ENCODE results near the gene PLA2G12B. TPM values are rescaled to one million over a fixed set of nuclear protein-coding genes. Genes with fewer than 3 reads are reported as not detected.

PLA2G12B gene
- total and polyA plus RNA-seq, 8 donors, result not detected

DNA sequence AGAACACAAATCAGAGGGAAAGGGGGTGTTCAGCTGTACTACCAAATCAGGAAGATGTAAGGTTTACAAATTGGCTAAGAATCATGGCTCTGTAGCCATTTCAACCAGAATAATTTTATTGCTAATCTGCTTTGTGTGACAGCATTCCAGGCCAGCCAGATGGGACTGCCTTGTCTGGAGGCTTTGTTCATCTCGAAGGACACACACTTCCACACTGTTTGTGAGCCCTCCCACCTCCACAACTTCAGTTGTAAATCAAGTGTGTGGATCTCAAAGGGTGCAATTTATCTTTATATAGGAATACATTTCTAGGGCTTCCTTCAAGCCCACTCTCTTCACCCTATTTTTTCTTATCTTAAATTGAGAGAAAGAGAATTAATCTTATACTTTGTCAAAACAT lies 68.0 kb downstream of the PLA2G12B start:
- WGBS, 2 donors, result 65 to 70% methylated on average over 1 of the region's 1 CpG
- no peak overlapping the region for H3K27ac ChIP-seq
- H3K36me3 ChIP-seq, result peaks cover 0 to 6% (median 0%) of the 10 kb centered on the region in 3 donors
- TF ChIP-seq, protein P1, sequence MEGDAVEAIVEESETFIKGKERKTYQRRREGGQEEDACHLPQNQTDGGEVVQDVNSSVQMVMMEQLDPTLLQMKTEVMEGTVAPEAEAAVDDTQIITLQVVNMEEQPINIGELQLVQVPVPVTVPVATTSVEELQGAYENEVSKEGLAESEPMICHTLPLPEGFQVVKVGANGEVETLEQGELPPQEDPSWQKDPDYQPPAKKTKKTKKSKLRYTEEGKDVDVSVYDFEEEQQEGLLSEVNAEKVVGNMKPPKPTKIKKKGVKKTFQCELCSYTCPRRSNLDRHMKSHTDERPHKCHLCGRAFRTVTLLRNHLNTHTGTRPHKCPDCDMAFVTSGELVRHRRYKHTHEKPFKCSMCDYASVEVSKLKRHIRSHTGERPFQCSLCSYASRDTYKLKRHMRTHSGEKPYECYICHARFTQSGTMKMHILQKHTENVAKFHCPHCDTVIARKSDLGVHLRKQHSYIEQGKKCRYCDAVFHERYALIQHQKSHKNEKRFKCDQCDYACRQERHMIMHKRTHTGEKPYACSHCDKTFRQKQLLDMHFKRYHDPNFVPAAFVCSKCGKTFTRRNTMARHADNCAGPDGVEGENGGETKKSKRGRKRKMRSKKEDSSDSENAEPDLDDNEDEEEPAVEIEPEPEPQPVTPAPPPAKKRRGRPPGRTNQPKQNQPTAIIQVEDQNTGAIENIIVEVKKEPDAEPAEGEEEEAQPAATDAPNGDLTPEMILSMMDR (IDR thresholded peaks at IDR 0.05), result no peak
- H3K4me1 ChIP-seq, result no peaks in the 10 kb centered on the region
- no peak overlapping the region for H3K4me3 ChIP-seq
- H3K9me3 ChIP-seq, result no peaks in the 10 kb centered on the region
- H3K27me3 ChIP-seq, result no peaks in the 10 kb centered on the region
- DNase-seq, result no peak
- FAIRE-seq, result no peak
- intact Hi-C loops (cut with DNase I), result no loop called here
- ATAC-seq, result no peak

DNA sequence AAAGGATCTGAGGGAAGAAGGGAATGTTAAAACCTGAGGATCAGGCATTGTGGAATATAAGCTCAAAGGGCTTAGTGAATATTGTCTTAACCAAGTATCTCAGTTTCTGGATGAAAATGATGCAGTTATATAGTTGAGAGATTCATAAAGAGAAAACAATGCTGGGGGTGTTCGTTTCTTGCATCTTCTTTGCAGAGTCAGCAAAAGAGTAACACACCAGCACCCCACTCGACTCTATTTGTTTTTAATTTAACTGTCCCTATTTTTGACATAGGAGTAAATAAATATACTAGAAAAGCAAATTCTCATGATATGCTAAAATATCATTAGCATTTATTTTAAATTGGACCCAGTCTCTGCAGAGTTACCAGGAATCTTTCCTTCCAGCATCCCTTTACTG lies 68.7 kb downstream of the PLA2G12B start:
- H3K4me1 ChIP-seq, result no peaks in the 10 kb centered on the region
- 75 to 79% methylated on average over 2 of the region's 2 CpGs for WGBS, 2 donors
- intact Hi-C loops (cut with DNase I), result no loop called here
- FAIRE-seq (no peak), ATAC-seq (no peak), DNase-seq (no peak)
- no peaks in the 10 kb centered on the region for H3K9me3 ChIP-seq
- H3K27ac ChIP-seq, result no peak overlapping the region
- H3K4me3 ChIP-seq, result no peak overlapping the region
- peaks cover 0 to 6% (median 0%) of the 10 kb centered on the region in 3 donors for H3K36me3 ChIP-seq
- TF ChIP-seq, protein P1 (IDR thresholded peaks at IDR 0.05), result no peak
- H3K27me3 ChIP-seq, result no peaks in the 10 kb centered on the region

Other genes with a start within 250 kb of the PLA2G12B start
- gene OIT3, start 61.1 kb downstream of the PLA2G12B start, total RNA-seq, result under 1 TPM in 1 of 6 donors, not detected in 5; 0.34 TPM
- gene OIT3, start 61.1 kb downstream of the PLA2G12B start, polyA plus RNA-seq, result under 1 TPM in 1 of 2 donors, not detected in 1; 0.05 TPM
- 10 to 100 TPM in 3 of 6 donors, 1 to 10 TPM in 3; 8.6 to 26.1 (median 11.8) TPM for gene P4HA1, start 142.1 kb upstream of the PLA2G12B start, total RNA-seq
- 1 to 10 TPM; 3.8 to 7.0 TPM for gene P4HA1, start 142.1 kb upstream of the PLA2G12B start, polyA plus RNA-seq
- 1 to 10 TPM in 5 of 6 donors, under 1 TPM in 1; 0.95 to 1.8 (median 1.2) TPM for gene NUDT13, start 155.6 kb upstream of the PLA2G12B start, total RNA-seq
- 1 to 10 TPM; 1.8 to 2.4 TPM for gene NUDT13, start 155.6 kb upstream of the PLA2G12B start, polyA plus RNA-seq
- 10 to 100 TPM in 3 of 6 donors, 1 to 10 TPM in 3; 7.3 to 12.2 (median 9.7) TPM for gene ECD, start 213.2 kb upstream of the PLA2G12B start, total RNA-seq
- 1 to 10 TPM; 4.0 to 9.5 TPM for gene ECD, start 213.2 kb upstream of the PLA2G12B start, polyA plus RNA-seq
- 10 to 100 TPM in 2 of 6 donors, 1 to 10 TPM in 4; 6.6 to 15.8 (median 7.4) TPM for gene FAM149B1, start 213.3 kb upstream of the PLA2G12B start, total RNA-seq
- gene FAM149B1, start 213.3 kb upstream of the PLA2G12B start, polyA plus RNA-seq, result 10 to 100 TPM; 10.1 TPM

Data from pancreas (tissue), 10 donors.